T-helper 9 cell (primary cell): ENCODE results near the gene U2AF2.

Experiments used
- DNase-seq: peaks from one replicate; pipeline ENCODE4 v3.0.0-alpha.2; 2020

U2AF2 gene

GRCh38 chr19:55659822-55660221 is 5.0 kb downstream of the U2AF2 start:
- no peak for DNase-seq

- no peak for DNase-seq
Measured at GRCh38 chr19:55660404-55660803, 5.6 kb downstream of the U2AF2 start.

GRCh38 chr19:55660991-55661390 is 6.2 kb downstream of the U2AF2 start:
- DNase-seq: no peak

GRCh38 chr19:55661826-55662225 is 7.0 kb downstream of the U2AF2 start:
- DNase-seq: no peak

- no peak for DNase-seq
Measured at GRCh38 chr19:55663846-55664536, 9.2 kb downstream of the U2AF2 start.

- no peak for DNase-seq
Measured at GRCh38 chr19:55666343-55667005, 11.6 kb downstream of the U2AF2 start.

GRCh38 chr19:55667006-55667381 is 12.2 kb downstream of the U2AF2 start:
- DNase-seq: no peak

- DNase-seq: no peak
Measured at GRCh38 chr19:55667511-55667910, 12.7 kb downstream of the U2AF2 start.

- DNase-seq: no peak
Measured at GRCh38 chr19:55667958-55668357, 13.1 kb downstream of the U2AF2 start.

GRCh38 chr19:55668603-55669348 is 13.9 kb downstream of the U2AF2 start:
- no peak for DNase-seq

- DNase-seq: no peak
Measured at GRCh38 chr19:55669418-55670279, 14.8 kb downstream of the U2AF2 start.

GRCh38 chr19:55670280-55671053 is 15.6 kb downstream of the U2AF2 start:
- DNase-seq: no peak

- no peak for DNase-seq
Measured at GRCh38 chr19:55671054-55671378, 16.2 kb downstream of the U2AF2 start.

- no peak for DNase-seq
Measured at GRCh38 chr19:55672418-55672817, 17.6 kb downstream of the U2AF2 start.

- no peak for DNase-seq
Measured at GRCh38 chr19:55673465-55673864, 18.6 kb downstream of the U2AF2 start.

- DNase-seq: no peak
Measured at GRCh38 chr19:55673889-55674288, 19.1 kb downstream of the U2AF2 start.

GRCh38 chr19:55674459-55674840 is 19.6 kb downstream of the U2AF2 start:
- no peak for DNase-seq

- DNase-seq: peak; percentile 97
Measured at GRCh38 chr19:55674841-55675660, 20.2 kb downstream of the U2AF2 start, which contains the start of gene EPN1. TSS of gene EPN1 (plus strand) at chr19:55675226. CDS start at chr19:55678628, 3,402 bp downstream.

GRCh38 chr19:55675661-55676354 is 21.0 kb downstream of the U2AF2 start:
- no peak for DNase-seq

GRCh38 chr19:55676383-55676782 is 21.5 kb downstream of the U2AF2 start:
- DNase-seq: no peak
